Chondrocyte (in vitro differentiated cells): Measurements from ENCODE around the gene RNU6-1. TPM values are rescaled to one million over a fixed set of nuclear protein-coding genes. Genes with fewer than 3 reads are reported as not detected.

ENCODE experiments used
- DNase-seq: peaks from one replicate; pipeline ENCODE4 v3.0.0; 2021; ENCODE audit warnings: mixed read lengths, low spot score
- H3K27ac Mint-ChIP-seq: one replicate; pipeline ENCODE4 v1.8.0; 2021; ENCODE audit warnings: mild to moderate bottlenecking, moderate library complexity, mixed read lengths; ENCODE audit not compliant: unreplicated experiment
- H3K27me3 Mint-ChIP-seq: 2 replicates; pipeline ENCODE4 v1.8.0; 2021; ENCODE audit warnings: low read depth, mixed read lengths
- H3K36me3 Mint-ChIP-seq: 2 replicates; pipeline ENCODE4 v1.8.0; 2021; ENCODE audit warnings: low read depth, mixed read lengths
- H3K4me1 Mint-ChIP-seq: 2 replicates; pipeline ENCODE4 v1.8.0; 2021; ENCODE audit warnings: low read depth, mild to moderate bottlenecking, mixed read lengths
- H3K4me3 Mint-ChIP-seq: one replicate; pipeline ENCODE4 v1.8.0; 2021; ENCODE audit warnings: mild to moderate bottlenecking, moderate library complexity, mixed read lengths; ENCODE audit not compliant: unreplicated experiment
- H3K9me3 Mint-ChIP-seq: 2 replicates; pipeline ENCODE4 v1.8.0; 2021; ENCODE audit warnings: low read depth, mixed read lengths
- CTCF ChIP-seq: fragments of 200-600 bp; sonication (generic); IDR thresholded peaks from 2 replicates; pipeline ENCODE4 v1.5.0; 2021; ENCODE audit warnings: antibody characterized with exemption, mild to moderate bottlenecking, moderate library complexity
- total RNA-seq: library from RNA; stranded (reverse); gene quantifications from 3 replicates; pipeline ENCODE4 v1.2.1, GENCODE V29; 2021

RNU6-1 gene
- total RNA-seq, 1 donor from 2014 or later, result not detected

DNA sequence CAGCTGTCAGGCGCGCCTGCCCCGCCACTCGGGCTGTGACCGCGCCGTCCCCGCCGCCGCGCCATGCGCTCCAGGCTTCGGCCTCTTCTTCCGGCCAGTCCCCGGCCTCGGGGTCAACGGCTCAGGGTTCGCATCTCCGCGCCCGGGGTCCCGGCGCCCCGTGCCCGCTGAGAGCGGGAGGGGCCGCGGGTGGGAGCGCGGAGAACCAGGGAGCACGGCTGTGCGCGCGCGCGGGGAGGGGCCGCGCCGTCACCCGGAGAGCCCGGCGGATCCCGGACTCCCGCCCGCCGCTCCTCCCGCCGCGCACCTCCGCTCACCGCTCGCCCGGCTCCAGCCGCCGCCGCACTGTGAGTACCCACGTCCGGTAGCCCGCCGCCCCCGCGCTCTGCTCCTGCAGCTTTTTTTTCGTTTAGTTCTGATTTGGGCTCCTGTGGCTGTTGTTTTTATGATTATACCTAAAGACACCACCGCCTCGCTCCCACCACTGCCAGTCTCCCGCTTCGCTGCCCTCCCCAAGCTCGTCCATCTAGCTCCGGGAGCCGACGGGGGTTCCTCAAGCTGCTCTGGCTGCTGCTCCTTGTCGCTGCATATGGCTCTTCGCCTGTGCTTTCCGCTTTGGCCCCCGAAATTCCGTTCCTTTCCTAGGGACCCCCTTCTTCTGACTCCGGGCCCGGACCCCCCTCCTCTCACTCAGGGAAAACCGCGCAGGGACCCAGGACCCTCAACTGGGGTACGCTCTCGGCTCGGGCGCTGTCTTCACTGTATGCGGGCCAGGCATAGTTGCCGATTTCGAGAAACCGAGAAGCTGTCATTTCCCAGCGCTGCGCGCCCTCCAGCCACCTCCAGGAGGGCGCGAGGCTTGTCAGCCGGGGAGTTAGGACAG lies 16.3 kb downstream of the RNU6-1 start:
- Mint-ChIP-seq H3K36me3 (peaks cover 4% of the 10 kb centered on the region), H3K9me3 (no peaks in the 10 kb centered on the region), H3K27ac (no peak overlapping the region), H3K4me3 (peak overlapping the region; percentile 57), H3K4me1 (peaks cover 38% of the 10 kb centered on the region), H3K27me3 (peaks cover 62% of the 10 kb centered on the region)
- TF ChIP-seq CTCF, result no peak
- peak; percentile 72 for DNase-seq

- TF ChIP-seq CTCF, result no peak
- Mint-ChIP-seq H3K27me3 (peaks cover 64% of the 10 kb centered on the region), H3K4me1 (peaks cover 33% of the 10 kb centered on the region), H3K36me3 (peaks cover 4% of the 10 kb centered on the region), H3K27ac (no peak overlapping the region), H3K9me3 (no peaks in the 10 kb centered on the region), H3K4me3 (no peak overlapping the region)
- peak; percentile 87 for DNase-seq
Observed at GRCh38 chr15:67822537-67823313, 17.1 kb downstream of the RNU6-1 start.

DNA sequence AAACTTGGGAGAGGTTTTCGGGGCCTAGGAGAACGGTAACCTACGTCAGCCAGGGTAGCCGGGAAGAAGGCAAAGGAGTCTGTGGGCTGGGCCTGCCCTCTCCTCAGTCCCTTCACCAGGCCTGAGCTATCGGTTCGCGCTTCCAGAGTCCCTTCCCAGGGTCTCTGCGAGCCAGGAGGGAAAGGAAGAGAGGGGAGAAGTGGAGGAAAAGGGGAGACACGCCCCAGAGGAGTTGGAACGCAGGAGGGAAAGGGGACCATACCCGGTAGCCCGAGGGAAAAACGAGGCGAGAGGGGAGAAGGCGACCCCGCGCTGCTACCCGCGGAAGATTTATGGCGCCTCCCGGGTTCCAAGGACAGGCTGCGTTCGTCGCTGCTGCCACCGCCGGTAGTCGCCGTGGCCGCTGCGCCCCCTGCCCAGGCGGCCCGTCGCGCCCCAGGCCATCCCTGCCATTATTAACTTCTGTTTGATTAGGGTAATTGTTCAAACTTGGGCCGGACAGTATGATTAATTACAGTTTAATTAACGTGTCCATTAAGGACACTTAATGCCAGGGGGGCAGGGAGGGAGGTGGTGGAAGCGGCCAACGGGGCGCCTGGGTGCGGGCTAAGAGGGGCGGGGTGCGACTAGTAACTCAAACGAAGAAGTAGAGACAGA lies 17.9 kb downstream of the RNU6-1 start:
- peaks cover 64% of the 10 kb centered on the region for H3K27me3 Mint-ChIP-seq
- H3K36me3 Mint-ChIP-seq, result peaks cover 4% of the 10 kb centered on the region
- no peak for TF ChIP-seq CTCF
- no peak overlapping the region for H3K27ac Mint-ChIP-seq
- DNase-seq, result peak; percentile 42
- peaks cover 33% of the 10 kb centered on the region for H3K4me1 Mint-ChIP-seq
- peaks cover 3% of the 10 kb centered on the region for H3K9me3 Mint-ChIP-seq
- no peak overlapping the region for H3K4me3 Mint-ChIP-seq

GRCh38 chr15:67820992-67821783 lies 18.7 kb downstream of the RNU6-1 start:
- Mint-ChIP-seq H3K4me1 (peaks cover 31% of the 10 kb centered on the region), H3K27ac (no peak overlapping the region), H3K4me3 (no peak overlapping the region), H3K9me3 (peaks cover 11% of the 10 kb centered on the region), H3K27me3 (peaks cover 61% of the 10 kb centered on the region), H3K36me3 (peaks cover 4% of the 10 kb centered on the region)
- peak; percentile 94 for DNase-seq
- no peak for TF ChIP-seq CTCF
